SK-N-SH treated with all-trans-retinoic acid at 6 μM for 48 hours (cell line): ENCODE measurements around the gene DDIAS.

ENCODE experiments used
- ISL1 ChIP-seq: fragments of 250-450 bp; sonication (Bioruptor Pico); IDR thresholded peaks from 2 replicates; pipeline ENCODE4 v2.1.2; 2022; ENCODE audit warnings: mild to moderate bottlenecking, moderate library complexity
- TF ChIP-seq, protein P1 (sequence below): fragments of 250-450 bp; sonication (Bioruptor Pico); IDR thresholded peaks from 2 replicates; pipeline ENCODE4 v1.5.1; 2021; ENCODE audit warnings: mild to moderate bottlenecking, moderate library complexity

- TF ChIP-seq, protein P1, sequence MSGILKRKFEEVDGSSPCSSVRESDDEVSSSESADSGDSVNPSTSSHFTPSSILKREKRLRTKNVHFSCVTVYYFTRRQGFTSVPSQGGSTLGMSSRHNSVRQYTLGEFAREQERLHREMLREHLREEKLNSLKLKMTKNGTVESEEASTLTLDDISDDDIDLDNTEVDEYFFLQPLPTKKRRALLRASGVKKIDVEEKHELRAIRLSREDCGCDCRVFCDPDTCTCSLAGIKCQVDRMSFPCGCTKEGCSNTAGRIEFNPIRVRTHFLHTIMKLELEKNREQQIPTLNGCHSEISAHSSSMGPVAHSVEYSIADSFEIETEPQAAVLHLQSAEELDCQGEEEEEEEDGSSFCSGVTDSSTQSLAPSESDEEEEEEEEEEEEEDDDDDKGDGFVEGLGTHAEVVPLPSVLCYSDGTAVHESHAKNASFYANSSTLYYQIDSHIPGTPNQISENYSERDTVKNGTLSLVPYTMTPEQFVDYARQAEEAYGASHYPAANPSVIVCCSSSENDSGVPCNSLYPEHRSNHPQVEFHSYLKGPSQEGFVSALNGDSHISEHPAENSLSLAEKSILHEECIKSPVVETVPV (CRISPR knock-in tag) = no peak
- TF ChIP-seq ISL1 (CRISPR knock-in tag) = no peak
Observed at GRCh38 chr11:82944198-82944597, 42.7 kb downstream of the DDIAS start.
